Activated T-cell treated with anti-CD3 and anti-CD28 coated beads for 1 hour (primary cell): Measurements from ENCODE around the gene SLC16A10.
"Not testable (repeated sequence)": the region's sequence is repeated elsewhere in the genome, so short reads cannot be mapped to it uniquely, and the experiment has no call there.

Source experiments
- DNase-seq: peaks from one replicate; pipeline ENCODE4 v3.0.0-alpha.2; 2020; ENCODE audit warnings: low read depth

Gene SLC16A10

GRCh38 chr6:111087871-111088667 lies 766 bp downstream of the SLC16A10 start:
- peak; percentile 53 for DNase-seq

- no peak for DNase-seq
Measured at GRCh38 chr6:111088668-111089003, 1.3 kb downstream of the SLC16A10 start.

- no peak for DNase-seq
Measured at GRCh38 chr6:111090766-111091165, 3.5 kb downstream of the SLC16A10 start.

GRCh38 chr6:111091987-111092386 lies 4.7 kb downstream of the SLC16A10 start:
- DNase-seq: no peak

GRCh38 chr6:111095488-111095887 lies 8.2 kb downstream of the SLC16A10 start:
- DNase-seq: not testable (repeated sequence)

- peak; percentile 29 for DNase-seq
Measured at GRCh38 chr6:111096246-111096645, 8.9 kb downstream of the SLC16A10 start.

- DNase-seq: no peak
Measured at GRCh38 chr6:111098597-111098996, 11.3 kb downstream of the SLC16A10 start.

GRCh38 chr6:111101987-111102386 lies 14.7 kb downstream of the SLC16A10 start:
- DNase-seq: no peak

GRCh38 chr6:111105578-111105977 lies 18.3 kb downstream of the SLC16A10 start:
- no peak for DNase-seq

- DNase-seq: no peak
Measured at GRCh38 chr6:111107589-111107988, 20.3 kb downstream of the SLC16A10 start.

- no peak for DNase-seq
Measured at GRCh38 chr6:111110036-111110435, 22.7 kb downstream of the SLC16A10 start.

- no peak for DNase-seq
Measured at GRCh38 chr6:111113336-111114086, 26.2 kb downstream of the SLC16A10 start.

GRCh38 chr6:111114087-111114443 lies 26.8 kb downstream of the SLC16A10 start:
- DNase-seq: no peak

- no peak for DNase-seq
Measured at GRCh38 chr6:111114482-111114881, 27.2 kb downstream of the SLC16A10 start.

- DNase-seq: no peak
Measured at GRCh38 chr6:111118826-111119225, 31.5 kb downstream of the SLC16A10 start.

- DNase-seq: no peak
Measured at GRCh38 chr6:111119571-111120329, 32.4 kb downstream of the SLC16A10 start.

- DNase-seq: no peak
Measured at GRCh38 chr6:111121789-111122350, 34.6 kb downstream of the SLC16A10 start.

- no peak for DNase-seq
Measured at GRCh38 chr6:111122458-111123286, 35.4 kb downstream of the SLC16A10 start.

GRCh38 chr6:111124406-111124805 lies 37.1 kb downstream of the SLC16A10 start:
- DNase-seq: no peak

- DNase-seq: no peak
Measured at GRCh38 chr6:111129013-111129412, 41.7 kb downstream of the SLC16A10 start.

GRCh38 chr6:111131018-111131417 lies 43.7 kb downstream of the SLC16A10 start:
- not testable (repeated sequence) for DNase-seq

- not testable (repeated sequence) for DNase-seq
Measured at GRCh38 chr6:111132669-111133068, 45.4 kb downstream of the SLC16A10 start.
